Activated T-helper 9 cell treated with anti-CD3 and anti-CD28 coated beads, Interleukin-2, amount 50 U/mL, for 16 hours (primary cell): ENCODE data around the gene GTF3C1.
"Not testable (repeated sequence)": the region's sequence is repeated elsewhere in the genome, so short reads cannot be mapped to it uniquely, and the experiment has no call there.

Source experiments
- DNase-seq: peaks from one replicate; pipeline ENCODE4 v3.0.0-alpha.2; 2020; ENCODE audit warnings: low read depth

GTF3C1 gene

GRCh38 chr16:27462846-27463682 lies 86.6 kb downstream of the GTF3C1 start:
- no peak for DNase-seq

- DNase-seq = no peak
Measured at GRCh38 chr16:27462200-27462845, 87.4 kb downstream of the GTF3C1 start.

- no peak for DNase-seq
Measured at GRCh38 chr16:27461483-27462171, 88.1 kb downstream of the GTF3C1 start.

GRCh38 chr16:27460663-27461482 lies 88.8 kb downstream of the GTF3C1 start:
- DNase-seq = no peak

- no peak for DNase-seq
Measured at GRCh38 chr16:27460213-27460612, 89.5 kb downstream of the GTF3C1 start.

- DNase-seq = no peak
Measured at GRCh38 chr16:27458987-27459688, 90.6 kb downstream of the GTF3C1 start.

- no peak for DNase-seq
Measured at GRCh38 chr16:27458258-27458657, 91.5 kb downstream of the GTF3C1 start.

- not testable (repeated sequence) for DNase-seq
Measured at GRCh38 chr16:27457605-27457900, 92.2 kb downstream of the GTF3C1 start.

GRCh38 chr16:27455700-27456099 lies 94.0 kb downstream of the GTF3C1 start:
- no peak for DNase-seq

GRCh38 chr16:27453494-27453825 lies 96.3 kb downstream of the GTF3C1 start:
- no peak for DNase-seq

- DNase-seq = no peak
Measured at GRCh38 chr16:27452569-27453493, 96.9 kb downstream of the GTF3C1 start.

GRCh38 chr16:27450196-27450549 lies 99.5 kb downstream of the GTF3C1 start:
- DNase-seq = no peak

GRCh38 chr16:27449434-27450195 lies 100.1 kb downstream of the GTF3C1 start:
- peak; percentile 67 for DNase-seq

GRCh38 chr16:27448532-27449433 lies 100.9 kb downstream of the GTF3C1 start:
- DNase-seq = no peak

- no peak for DNase-seq
Measured at GRCh38 chr16:27447301-27447700, 102.4 kb downstream of the GTF3C1 start.

- peak; percentile 42 for DNase-seq
Measured at GRCh38 chr16:27446721-27447120, 103.0 kb downstream of the GTF3C1 start.

GRCh38 chr16:27445502-27446175 lies 104.1 kb downstream of the GTF3C1 start:
- no peak for DNase-seq

- no peak for DNase-seq
Measured at GRCh38 chr16:27444470-27444869, 105.2 kb downstream of the GTF3C1 start.
